GM18507 (cell line): Measurements from ENCODE around the gene MRTO4.
A peak's percentile ranks its signal among the peaks of the same experiment; 100 is the strongest.
"Not testable (repeated sequence)": the region's sequence is repeated elsewhere in the genome, so short reads cannot be mapped to it uniquely, and the experiment has no call there.

ENCODE experiments used
- DNase-seq: peaks from one replicate; pipeline ENCODE4 v3.0.0; 2011; ENCODE audit warnings: low read depth; ENCODE audit not compliant: insufficient read length; ENCODE audit errors: extremely low spot score
- FAIRE-seq: peaks from 2 replicates; lab custom pipeline; 2011; peaks lifted over from hg19 to GRCh38; lab: Jason Lieb, UNC

MRTO4 gene

GRCh38 chr1:19222573-19222972, 29.0 kb upstream of the MRTO4 start:
- FAIRE-seq (no peak), DNase-seq (no peak)

DNA sequence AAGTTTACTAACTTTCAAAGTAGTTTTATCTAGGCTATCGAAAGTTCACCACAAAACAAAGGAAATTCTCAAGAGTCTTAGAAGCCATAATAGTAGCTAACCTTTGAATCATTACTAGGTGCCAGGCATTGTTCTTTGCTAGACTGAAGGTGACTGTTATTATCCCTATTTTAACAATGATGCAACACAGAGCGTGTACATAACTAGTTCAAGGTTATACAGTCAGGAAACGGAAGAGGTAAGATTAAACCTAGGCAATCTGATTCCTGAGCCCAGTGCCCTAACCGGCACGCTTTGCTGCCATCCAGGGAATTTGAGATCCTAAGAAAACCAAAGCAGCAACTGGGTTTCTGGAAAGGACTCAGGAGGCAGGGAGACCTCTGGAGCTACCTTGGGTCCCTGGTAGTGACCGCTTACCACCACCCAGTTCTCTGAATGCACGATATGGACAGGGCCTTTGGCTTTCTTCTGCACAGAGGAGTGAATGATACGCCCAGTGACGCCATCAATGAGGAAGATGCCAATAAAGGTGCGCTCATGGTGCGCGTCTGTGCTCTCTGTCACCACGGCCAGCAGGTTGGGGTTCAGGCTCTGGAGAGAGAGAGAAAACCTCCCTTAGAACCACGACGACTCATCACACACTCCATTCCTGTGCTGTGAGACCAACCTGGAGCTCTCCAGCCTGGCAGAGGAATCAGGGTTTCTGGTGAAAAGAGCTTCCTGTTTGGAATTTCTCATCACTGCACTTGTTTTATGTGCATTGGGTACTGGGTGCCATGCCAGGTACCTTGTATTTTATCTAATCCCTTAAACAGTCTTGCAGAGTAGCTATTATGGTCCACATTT, 28.4 kb upstream of the MRTO4 start:
- no peak for FAIRE-seq

GRCh38 chr1:19229229-19229628, 22.4 kb upstream of the MRTO4 start:
- DNase-seq: no peak
- no peak for FAIRE-seq

More for the DNA sequence above, 28.4 kb upstream of the MRTO4 start:
- DNase-seq: no peak

DNA sequence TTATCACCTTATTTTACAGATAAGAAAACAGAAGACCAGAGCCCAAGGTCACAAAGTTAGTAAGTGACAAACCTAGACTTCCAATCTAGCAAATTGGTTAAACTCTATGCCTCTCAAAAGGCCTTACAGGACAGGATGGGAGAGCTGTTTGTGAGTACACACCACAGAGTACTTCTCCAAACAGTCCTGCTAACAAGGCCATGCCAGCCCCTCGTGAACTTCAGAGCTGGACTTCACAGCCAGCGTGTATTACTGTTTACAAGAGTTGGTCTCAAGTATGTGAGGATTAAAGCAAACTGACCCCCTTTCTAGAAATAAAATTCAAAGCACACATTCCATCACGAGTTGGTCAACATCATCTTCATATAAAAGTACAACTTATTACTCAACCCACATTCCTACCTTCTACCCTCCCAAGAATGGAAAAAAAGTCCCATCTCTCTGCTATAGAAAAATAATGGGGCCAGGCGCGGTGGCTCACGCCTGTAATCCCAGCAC, 21.7 kb upstream of the MRTO4 start:
- DNase-seq (no peak), FAIRE-seq (no peak)

GRCh38 chr1:19231736-19232523, 19.7 kb upstream of the MRTO4 start:
- not testable (repeated sequence) for DNase-seq, FAIRE-seq

- DNase-seq: no peak
- FAIRE-seq: no peak
Measured at GRCh38 chr1:19232524-19232846, 19.1 kb upstream of the MRTO4 start.

GRCh38 chr1:19234224-19234623, 17.4 kb upstream of the MRTO4 start:
- no peak for FAIRE-seq
- DNase-seq: no peak

- no peak for FAIRE-seq
- DNase-seq: no peak
Measured at GRCh38 chr1:19239876-19240275, 11.7 kb upstream of the MRTO4 start.

DNA sequence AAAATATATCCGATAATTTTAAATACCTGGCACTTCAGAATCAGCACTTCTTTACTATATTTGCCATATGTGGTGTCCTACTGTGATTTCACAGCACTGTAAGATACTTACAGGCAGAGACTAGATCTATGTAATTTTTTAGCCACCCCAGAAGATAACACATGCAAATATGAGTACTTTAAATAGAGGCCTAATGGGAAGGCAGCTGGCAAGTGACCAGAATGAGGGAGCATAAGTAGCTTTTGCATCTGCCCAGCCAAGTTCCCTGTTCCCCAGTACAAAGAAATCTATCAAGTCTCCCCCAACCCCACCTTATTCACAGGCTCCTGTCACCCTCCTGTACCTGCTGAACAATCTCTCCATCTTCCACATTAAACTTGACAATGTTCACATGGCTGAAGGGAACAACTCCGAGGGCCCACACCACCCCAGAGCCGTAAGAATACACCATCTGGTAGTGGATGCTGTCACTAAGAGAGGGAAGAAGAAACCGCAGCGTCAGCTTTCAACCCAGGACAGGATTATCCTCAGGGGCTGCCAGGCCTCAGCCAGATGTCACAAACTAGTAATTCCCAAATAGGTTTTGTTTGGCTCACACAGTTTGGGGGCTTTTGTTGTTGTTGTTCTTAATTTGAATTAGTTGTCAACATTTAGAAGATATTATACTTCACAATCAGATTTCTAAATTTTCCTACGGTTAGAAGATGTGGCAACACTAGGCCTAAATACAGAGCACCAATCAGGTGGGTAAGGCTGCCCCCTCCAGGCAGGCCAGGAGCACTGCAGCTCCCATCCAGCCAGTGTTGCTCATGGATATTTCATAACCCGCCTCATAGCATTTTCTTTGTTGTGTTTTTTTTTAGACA, 10.7 kb upstream of the MRTO4 start:
- DNase-seq (peak; percentile 47), FAIRE-seq (peak; percentile 85)

DNA sequence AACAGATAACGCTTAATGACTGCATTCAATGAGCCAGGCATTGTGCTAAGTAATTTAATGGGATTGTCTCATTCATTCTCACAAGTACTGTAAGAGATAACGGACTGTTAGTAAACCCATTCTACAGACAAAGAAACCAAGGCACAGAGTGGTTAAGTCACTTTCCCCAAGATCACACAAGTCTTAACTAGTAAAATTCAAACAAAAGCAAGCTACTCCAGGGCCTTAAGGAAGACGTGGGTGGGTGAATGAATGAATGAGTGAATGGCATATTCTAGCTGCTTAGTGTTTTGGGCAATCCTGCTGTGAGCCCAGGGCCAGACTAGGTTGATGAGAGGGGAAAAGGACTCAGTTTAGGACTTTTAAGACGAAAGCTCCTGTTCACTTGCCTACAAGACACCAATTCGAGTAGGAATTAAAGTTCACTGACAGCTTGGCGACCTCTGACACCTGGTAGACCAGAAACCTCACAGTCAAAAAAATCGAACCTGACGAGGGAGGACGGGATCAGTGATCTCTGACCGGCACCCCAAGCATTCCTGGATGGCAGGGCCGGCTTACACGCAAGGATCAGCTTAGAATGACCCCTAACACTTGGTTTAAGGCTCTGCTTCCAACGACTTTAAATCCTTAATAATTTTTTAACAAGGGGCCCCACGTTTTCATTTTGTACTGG, 838 bp upstream of the MRTO4 start:
- FAIRE-seq (no peak), DNase-seq (no peak)

DNA sequence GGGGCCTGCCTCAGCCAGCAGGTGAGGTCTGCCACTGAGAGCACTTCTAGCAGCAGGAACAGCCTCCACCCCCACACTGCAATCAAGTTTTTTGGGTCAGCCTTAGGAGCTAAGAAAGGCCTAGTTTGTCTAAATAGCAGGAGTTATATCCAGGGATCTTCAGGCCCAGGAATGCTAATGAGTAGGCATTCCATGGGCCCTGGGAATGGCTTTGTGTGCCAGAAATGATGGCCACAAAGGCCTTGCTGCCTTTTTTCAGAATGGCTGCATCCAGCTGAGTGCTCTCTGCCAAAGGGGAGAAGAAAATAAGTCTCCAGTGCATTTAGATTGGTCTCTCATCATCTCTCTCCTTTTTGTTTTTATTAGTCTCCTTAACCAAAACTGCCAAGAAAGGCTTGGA, 2.8 kb downstream of the MRTO4 start:
- no peak for FAIRE-seq
- no peak for DNase-seq

DNA sequence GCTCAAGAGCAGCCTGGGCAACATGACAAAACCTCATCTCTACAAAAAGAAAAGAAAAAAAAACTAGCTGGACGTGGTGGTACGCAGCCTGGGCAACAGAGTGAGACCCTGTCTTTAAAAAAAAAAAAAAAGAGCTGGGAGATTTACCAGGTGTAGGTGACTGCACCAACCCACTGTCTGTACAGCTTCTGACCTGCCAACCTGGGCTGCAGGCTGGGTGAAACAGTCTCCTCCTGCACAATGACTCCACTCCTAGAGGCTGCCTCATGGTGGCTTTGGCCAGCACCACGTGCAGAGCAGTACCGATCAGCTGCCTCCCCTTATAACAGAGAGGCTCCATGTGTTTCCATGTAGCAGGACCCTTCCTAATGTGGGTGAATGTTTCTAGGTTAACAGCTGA, 3.7 kb downstream of the MRTO4 start:
- no peak for DNase-seq
- FAIRE-seq: no peak

- FAIRE-seq, DNase-seq: not testable (repeated sequence)
Measured at GRCh38 chr1:19256301-19256700, 4.7 kb downstream of the MRTO4 start.

DNA sequence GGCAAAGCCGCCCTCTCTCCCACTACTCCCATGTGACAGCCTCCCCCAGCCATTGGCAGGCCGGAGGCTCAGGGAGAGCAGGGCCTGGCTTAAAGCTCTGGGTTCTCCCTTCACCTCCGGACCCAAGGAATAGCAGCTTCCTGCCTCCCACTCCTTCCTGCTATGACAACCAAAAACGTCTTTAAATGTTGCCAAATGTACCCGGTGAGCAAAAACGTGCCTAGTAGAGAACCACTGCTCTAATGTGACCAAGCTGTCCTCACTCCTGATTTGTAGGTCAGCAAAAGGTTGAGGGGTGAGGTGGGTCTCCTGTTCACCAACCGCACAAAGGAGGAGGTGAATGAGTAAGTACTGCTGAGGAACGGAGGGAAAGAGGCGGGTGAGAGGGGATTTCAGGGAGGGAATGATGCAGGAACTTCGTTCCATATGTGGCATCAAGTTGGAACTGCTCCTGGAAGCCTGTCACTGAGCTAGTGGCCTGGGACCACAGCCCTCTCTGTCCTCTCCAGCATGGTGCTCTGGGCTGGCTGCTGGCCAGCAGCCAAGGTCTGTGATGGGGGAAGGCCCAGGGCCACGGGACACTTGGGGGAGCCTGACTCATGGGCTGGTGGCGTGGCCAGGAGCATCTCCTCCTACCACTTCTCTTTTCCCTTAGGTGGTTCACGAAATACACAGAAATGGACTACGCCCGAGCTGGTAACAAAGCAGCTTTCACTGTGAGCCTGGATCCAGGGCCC, 5.7 kb downstream of the MRTO4 start:
- no peak for DNase-seq
- no peak for FAIRE-seq

DNA sequence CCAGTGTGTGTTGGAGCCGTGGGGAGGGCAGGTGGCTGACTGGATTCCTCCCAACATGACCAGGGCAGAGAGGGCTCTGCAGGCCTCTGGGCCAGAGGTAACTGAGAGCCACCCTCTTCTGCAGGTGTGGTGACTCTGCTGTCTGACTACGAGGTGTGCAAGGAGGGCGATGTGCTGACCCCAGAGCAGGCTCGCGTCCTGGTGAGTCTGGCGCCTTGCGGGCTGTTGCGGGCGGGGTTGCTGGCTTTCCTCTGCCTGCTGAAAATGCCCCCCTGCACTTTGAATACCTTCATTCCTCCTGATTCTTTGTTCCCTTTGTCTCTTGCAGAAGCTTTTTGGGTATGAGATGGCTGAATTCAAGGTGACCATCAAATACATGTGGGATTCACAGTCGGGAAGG, 6.7 kb downstream of the MRTO4 start:
- no peak for FAIRE-seq

GRCh38 chr1:19260211-19261138, 8.9 kb downstream of the MRTO4 start:
- FAIRE-seq (no peak), DNase-seq (no peak)

More for the DNA sequence above, 6.7 kb downstream of the MRTO4 start:
- no peak for DNase-seq

DNA sequence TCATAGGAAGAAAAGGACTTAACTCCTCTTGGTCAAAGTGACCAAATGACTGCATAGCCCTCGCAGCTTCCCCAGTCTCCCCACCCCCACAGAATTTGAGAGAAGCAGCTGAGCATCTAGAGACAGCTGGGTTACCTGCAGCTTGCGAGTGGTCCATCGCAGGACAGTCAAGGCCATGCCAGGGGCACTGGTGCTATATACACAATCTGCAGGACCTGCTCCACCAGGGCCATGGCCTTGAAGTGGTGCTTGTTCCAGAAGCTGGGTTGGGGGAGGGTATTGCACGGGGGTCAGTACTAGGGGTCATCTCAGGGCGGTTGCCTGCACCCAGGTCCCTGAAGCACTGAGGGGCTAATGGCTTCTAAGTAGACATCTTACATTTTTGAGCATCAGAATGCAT, 10.4 kb downstream of the MRTO4 start:
- DNase-seq (no peak), FAIRE-seq (no peak)

GRCh38 chr1:19262744-19263143, 11.1 kb downstream of the MRTO4 start:
- FAIRE-seq (no peak), DNase-seq (no peak)
